Panc1 (cell line): ENCODE data around the gene C3orf85. TPM values are rescaled to one million over a fixed set of nuclear protein-coding genes. Genes with fewer than 3 reads are reported as not detected.

Experiments
- ATAC-seq: fragments of 200-7000 bp; cut with Tn5 transposase; 2 replicates; pipeline ENCODE4 v1.9.1; 2020; ENCODE audit warnings: mild to moderate bottlenecking, moderate library complexity
- BruUV-seq: library from RNA; stranded (reverse); fragments of 400-500 nt; replicated peaks from 2 replicates; lab custom pipeline; 2021; lab: Mats Ljungman, UMichigan
- CTCF ChIA-PET: fragments of 300-600 bp; sonication (Branson Sonifier 250); formaldehyde crosslinking; loops from one replicate; lab custom pipeline; 2022; ENCODE audit warnings: antibody characterized with exemption; lab: Charles Lee
- POLR2A ChIA-PET: fragments of 300-600 bp; sonication (Branson Sonifier 250); formaldehyde crosslinking; loops from one replicate; lab custom pipeline; 2022; ENCODE audit warnings: antibody characterized with exemption; lab: Charles Lee
- DNase-seq: peaks from one replicate; pipeline ENCODE4 v3.0.0-alpha.2; 2010; ENCODE audit warnings: low read depth, low spot score
- H3K27ac ChIP-seq: 2 replicates; pipeline ENCODE4 v1.5.1; 2011; ENCODE audit warnings: mild to moderate bottlenecking, low read length, inconsistent platforms
- H3K27me3 ChIP-seq: fragments of 200-500 bp; sonication (Bioruptor generic); 2 replicates; pipeline ENCODE4 v1.6.0; 2014; ENCODE audit warnings: low read length, inconsistent platforms; ENCODE audit not compliant: control insufficient read depth, insufficient read depth
- H3K36me3 ChIP-seq: fragments of 200-500 bp; sonication (Bioruptor generic); 2 replicates; pipeline ENCODE4 v1.5.1; 2014; ENCODE audit warnings: inconsistent platforms, mild to moderate bottlenecking, low read length, moderate library complexity; ENCODE audit not compliant: control insufficient read depth, insufficient read depth
- H3K4me1 ChIP-seq: 2 replicates; pipeline ENCODE4 v1.5.1; 2011; ENCODE audit warnings: inconsistent platforms, mild to moderate bottlenecking, low read length, moderate library complexity; ENCODE audit not compliant: control insufficient read depth, insufficient read depth
- H3K4me3 ChIP-seq, 2 experiments: 2 replicates each; pipeline ENCODE4 v1.5.1; 2011 to 2012; ENCODE audit warnings: low read depth in 2 of 2, low read length in 2 of 2, mild to moderate bottlenecking in 2 of 2, inconsistent platforms in 1 of 2, moderate library complexity in 1 of 2
- H3K9me3 ChIP-seq: fragments of 200-500 bp; sonication (Bioruptor generic); 2 replicates; pipeline ENCODE4 v1.5.1; 2014; ENCODE audit warnings: low read depth, mild to moderate bottlenecking, inconsistent platforms, low read length, moderate library complexity; ENCODE audit not compliant: control insufficient read depth, insufficient read depth
- POLR2AphosphoS5 ChIP-seq: IDR thresholded peaks from 2 replicates; pipeline ENCODE4 v1.6.1; 2012; ENCODE audit warnings: mild to moderate bottlenecking, low read depth, low read length, moderate library complexity
- SIN3A ChIP-seq: IDR thresholded peaks from 2 replicates; pipeline ENCODE4 v1.6.1; 2012; ENCODE audit warnings: low read depth, mild to moderate bottlenecking, low read length, moderate library complexity, borderline replicate concordance; ENCODE audit not compliant: insufficient read depth
- TCF7L2 ChIP-seq: IDR thresholded peaks from 2 replicates; pipeline ENCODE4 v1.6.1; 2011; ENCODE audit warnings: mild to moderate bottlenecking, low read depth, low read length, inconsistent platforms
- in situ Hi-C: cut with HindIII; loops from 2 replicates; pipeline ENCODE4 v1.10.0; 2016; ENCODE audit warnings: low sequenced_read_pairs, low pct_unique_long_range_greater_than_20kb
- intact Hi-C: fragments of 100-400 bp; cut with micrococcal nuclease; formaldehyde crosslinking; loops from one replicate; pipeline ENCODE4 v1.10.0; 2022; ENCODE audit not compliant: unreplicated experiment
- total RNA-seq: library from RNA; stranded (reverse); gene quantifications from one replicate; pipeline ENCODE4 v1.2.1, GENCODE V29; 2021; ENCODE audit not compliant: unreplicated experiment
- TF ChIP-seq, protein P1 (sequence below): fragments of 450-650 bp; IDR thresholded peaks from 2 replicates; pipeline ENCODE4 v1.5.1; 2017; ENCODE audit warnings: mild to moderate bottlenecking
- TF ChIP-seq, protein P2 (sequence below), 2 experiments: IDR thresholded peaks; 2 replicates each; pipeline ENCODE4 v1.6.1; 2011 to 2012; ENCODE audit warnings: low read depth in 2 of 2, control low read depth in 1 of 2, low read length in 1 of 2, mild to moderate bottlenecking in 1 of 2, moderate library complexity in 1 of 2; ENCODE audit not compliant: insufficient read depth in 1 of 2

Gene C3orf85
- total RNA-seq, 1 experiment from 2014 or later, result not detected

DNA sequence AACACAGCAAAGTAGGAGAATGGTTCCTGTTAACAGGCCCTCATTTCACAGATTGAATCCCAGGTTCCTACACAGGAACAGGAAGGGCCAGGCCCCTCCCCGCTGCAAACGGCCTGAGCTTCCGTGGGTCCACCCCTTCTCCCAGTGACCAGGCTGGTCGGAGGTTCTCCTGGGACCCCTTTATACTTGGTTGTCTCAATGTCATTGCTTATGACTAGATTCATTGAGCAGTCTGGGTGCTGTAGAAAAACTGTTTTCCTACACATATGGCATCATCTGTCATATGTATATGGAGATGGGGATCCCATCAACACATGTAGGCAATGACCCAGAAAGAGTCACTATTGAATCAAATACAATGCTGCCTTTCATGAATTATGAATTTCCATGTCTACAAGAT, 3.8 kb downstream of the C3orf85 start:
- intact Hi-C loops (no loop called here), in situ Hi-C loops (no loop called here)
- no peak overlapping the region for H3K4me3 ChIP-seq
- BruUV-seq, result no TSS peak
- no peaks in the 10 kb centered on the region for H3K36me3 ChIP-seq
- DNase-seq (no peak), ATAC-seq (no peak)
- H3K27ac ChIP-seq, result no peak overlapping the region
- H3K4me1 ChIP-seq, result no peaks in the 10 kb centered on the region
- H3K9me3 ChIP-seq, result no peaks in the 10 kb centered on the region
- H3K27me3 ChIP-seq, result no peaks in the 10 kb centered on the region
- TF ChIP-seq, protein P1, sequence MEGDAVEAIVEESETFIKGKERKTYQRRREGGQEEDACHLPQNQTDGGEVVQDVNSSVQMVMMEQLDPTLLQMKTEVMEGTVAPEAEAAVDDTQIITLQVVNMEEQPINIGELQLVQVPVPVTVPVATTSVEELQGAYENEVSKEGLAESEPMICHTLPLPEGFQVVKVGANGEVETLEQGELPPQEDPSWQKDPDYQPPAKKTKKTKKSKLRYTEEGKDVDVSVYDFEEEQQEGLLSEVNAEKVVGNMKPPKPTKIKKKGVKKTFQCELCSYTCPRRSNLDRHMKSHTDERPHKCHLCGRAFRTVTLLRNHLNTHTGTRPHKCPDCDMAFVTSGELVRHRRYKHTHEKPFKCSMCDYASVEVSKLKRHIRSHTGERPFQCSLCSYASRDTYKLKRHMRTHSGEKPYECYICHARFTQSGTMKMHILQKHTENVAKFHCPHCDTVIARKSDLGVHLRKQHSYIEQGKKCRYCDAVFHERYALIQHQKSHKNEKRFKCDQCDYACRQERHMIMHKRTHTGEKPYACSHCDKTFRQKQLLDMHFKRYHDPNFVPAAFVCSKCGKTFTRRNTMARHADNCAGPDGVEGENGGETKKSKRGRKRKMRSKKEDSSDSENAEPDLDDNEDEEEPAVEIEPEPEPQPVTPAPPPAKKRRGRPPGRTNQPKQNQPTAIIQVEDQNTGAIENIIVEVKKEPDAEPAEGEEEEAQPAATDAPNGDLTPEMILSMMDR, result no peak
- TF ChIP-seq, protein P2, sequence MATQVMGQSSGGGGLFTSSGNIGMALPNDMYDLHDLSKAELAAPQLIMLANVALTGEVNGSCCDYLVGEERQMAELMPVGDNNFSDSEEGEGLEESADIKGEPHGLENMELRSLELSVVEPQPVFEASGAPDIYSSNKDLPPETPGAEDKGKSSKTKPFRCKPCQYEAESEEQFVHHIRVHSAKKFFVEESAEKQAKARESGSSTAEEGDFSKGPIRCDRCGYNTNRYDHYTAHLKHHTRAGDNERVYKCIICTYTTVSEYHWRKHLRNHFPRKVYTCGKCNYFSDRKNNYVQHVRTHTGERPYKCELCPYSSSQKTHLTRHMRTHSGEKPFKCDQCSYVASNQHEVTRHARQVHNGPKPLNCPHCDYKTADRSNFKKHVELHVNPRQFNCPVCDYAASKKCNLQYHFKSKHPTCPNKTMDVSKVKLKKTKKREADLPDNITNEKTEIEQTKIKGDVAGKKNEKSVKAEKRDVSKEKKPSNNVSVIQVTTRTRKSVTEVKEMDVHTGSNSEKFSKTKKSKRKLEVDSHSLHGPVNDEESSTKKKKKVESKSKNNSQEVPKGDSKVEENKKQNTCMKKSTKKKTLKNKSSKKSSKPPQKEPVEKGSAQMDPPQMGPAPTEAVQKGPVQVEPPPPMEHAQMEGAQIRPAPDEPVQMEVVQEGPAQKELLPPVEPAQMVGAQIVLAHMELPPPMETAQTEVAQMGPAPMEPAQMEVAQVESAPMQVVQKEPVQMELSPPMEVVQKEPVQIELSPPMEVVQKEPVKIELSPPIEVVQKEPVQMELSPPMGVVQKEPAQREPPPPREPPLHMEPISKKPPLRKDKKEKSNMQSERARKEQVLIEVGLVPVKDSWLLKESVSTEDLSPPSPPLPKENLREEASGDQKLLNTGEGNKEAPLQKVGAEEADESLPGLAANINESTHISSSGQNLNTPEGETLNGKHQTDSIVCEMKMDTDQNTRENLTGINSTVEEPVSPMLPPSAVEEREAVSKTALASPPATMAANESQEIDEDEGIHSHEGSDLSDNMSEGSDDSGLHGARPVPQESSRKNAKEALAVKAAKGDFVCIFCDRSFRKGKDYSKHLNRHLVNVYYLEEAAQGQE (IDR thresholded peaks at IDR 0.05; ENCODE audit: insufficient read depth in 1 of 2, low read depth in 2 of 2, low read length in 1 of 2), result no peak
- TF ChIP-seq TCF7L2 (no peak), SIN3A (no peak), POLR2AphosphoS5 (no peak)
- ChIA-PET POLR2A (no interaction called here), CTCF (no interaction called here)

DNA sequence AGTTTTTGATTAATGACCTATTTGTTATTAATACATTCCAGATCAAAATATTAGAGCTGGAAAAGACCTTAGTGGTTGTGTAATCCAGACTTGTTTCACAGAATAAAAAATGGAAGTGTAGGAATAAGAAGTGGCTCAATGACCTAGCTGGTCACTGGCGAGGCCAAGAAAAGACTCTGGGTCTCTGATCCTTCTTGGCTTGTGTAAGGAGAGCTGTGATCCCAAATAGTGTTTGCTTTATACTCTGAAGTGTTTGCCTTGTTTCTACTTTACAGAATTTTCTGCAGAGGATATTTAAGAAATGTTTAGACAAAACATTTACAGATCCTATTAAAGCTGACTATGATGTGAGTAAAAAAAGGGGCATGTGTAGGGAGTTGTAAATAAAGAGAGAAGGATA, 7.1 kb downstream of the C3orf85 start:
- no peak for ATAC-seq
- ChIA-PET POLR2A (no interaction called here), CTCF (no interaction called here)
- H3K27ac ChIP-seq, result no peak overlapping the region
- TF ChIP-seq SIN3A (no peak), TCF7L2 (no peak), POLR2AphosphoS5 (no peak)
- TF ChIP-seq, protein P1, result no peak
- TF ChIP-seq, protein P2 (IDR thresholded peaks at IDR 0.05; ENCODE audit: insufficient read depth in 1 of 2, low read depth in 2 of 2, low read length in 1 of 2), result no peak
- H3K4me1 ChIP-seq, result no peaks in the 10 kb centered on the region
- H3K4me3 ChIP-seq, result no peak overlapping the region
- no peak for DNase-seq
- in situ Hi-C loops, result no loop called here
- intact Hi-C loops, result no loop called here
- no peaks in the 10 kb centered on the region for H3K27me3 ChIP-seq
- BruUV-seq, result no TSS peak
- H3K9me3 ChIP-seq, result no peaks in the 10 kb centered on the region
- H3K36me3 ChIP-seq, result no peaks in the 10 kb centered on the region
